ENCODE results near the gene MAP4K2. TPM values are rescaled to one million over a fixed set of nuclear protein-coding genes. Genes with fewer than 3 reads are reported as not detected.
A peak's percentile ranks its signal among the peaks of the same experiment; 100 is the strongest.

Gene MAP4K2
- total and polyA plus RNA-seq, 9 of the 15 experiments (the other 6 are each of a cell fraction or from before 2014, with no cell fraction given): 0.13 to 14.5 (median 7.3) TPM

DNA sequence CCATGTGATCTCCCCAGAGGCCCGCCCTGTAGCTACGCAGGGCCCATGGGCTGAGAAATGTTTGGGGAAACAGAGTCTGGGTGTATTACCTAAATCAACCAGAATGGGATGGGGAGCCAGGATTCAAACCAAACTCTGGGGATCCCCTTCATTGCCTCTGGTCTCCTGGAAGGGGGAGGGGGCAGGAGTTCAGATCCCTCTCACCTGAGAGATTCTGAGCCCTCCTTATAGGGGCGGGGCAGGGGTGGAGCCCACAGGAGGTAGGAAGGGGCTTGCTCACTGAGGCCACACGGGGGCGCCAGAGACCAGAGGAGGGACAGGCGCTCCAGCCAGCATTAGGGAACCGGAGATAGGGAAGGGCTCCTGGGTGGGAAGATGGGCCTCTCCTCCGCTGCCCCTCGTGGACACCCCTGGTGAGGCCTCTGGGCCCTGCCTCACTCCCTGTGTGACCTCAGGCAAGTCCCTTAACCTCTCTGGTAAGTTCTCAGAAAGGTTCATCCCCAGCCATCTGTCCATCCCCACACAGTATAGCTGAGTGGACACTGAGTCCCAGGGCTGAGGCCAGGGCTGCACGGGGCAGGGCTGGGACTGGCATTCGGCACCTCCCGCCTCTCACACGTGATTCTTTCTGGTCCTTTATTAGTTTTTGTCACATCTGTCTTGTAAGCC is 44.1 kb upstream of the MAP4K2 start (continued):
- TF ChIP-seq, protein P1, sequence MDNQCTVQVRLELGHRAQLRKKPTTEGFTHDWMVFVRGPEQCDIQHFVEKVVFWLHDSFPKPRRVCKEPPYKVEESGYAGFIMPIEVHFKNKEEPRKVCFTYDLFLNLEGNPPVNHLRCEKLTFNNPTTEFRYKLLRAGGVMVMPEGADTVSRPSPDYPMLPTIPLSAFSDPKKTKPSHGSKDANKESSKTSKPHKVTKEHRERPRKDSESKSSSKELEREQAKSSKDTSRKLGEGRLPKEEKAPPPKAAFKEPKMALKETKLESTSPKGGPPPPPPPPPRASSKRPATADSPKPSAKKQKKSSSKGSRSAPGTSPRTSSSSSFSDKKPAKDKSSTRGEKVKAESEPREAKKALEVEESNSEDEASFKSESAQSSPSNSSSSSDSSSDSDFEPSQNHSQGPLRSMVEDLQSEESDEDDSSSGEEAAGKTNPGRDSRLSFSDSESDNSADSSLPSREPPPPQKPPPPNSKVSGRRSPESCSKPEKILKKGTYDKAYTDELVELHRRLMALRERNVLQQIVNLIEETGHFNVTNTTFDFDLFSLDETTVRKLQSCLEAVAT (IDR thresholded peaks at IDR 0.05): no peak
- TF ChIP-seq SP1 (CRISPR knock-in tag; IDR thresholded peaks at IDR 0.05) (peak; percentile 96), THRAP3 (IDR thresholded peaks at IDR 0.05; ENCODE audit: borderline replicate concordance) (no peak), TCF7 (IDR thresholded peaks at IDR 0.05; ENCODE audit: borderline replicate concordance) (no peak), STAT5A (IDR thresholded peaks at IDR 0.05; ENCODE audit: borderline replicate concordance, low read length) (no peak), ATF6 (CRISPR knock-in tag; IDR thresholded peaks at IDR 0.05) (no peak), KLF13 (tag; IDR thresholded peaks at IDR 0.05; ENCODE audit: borderline replicate concordance, low read depth) (peak; percentile 82; the same call in 1 of the 2 replicates), TOE1 (IDR thresholded peaks at IDR 0.05; ENCODE audit: borderline replicate concordance) (0 out of 2 replicates have a peak, but pooled peaks have one; percentile 47), TOE1 (CRISPR knock-in tag; IDR thresholded peaks at IDR 0.05; ENCODE audit: borderline replicate concordance, low read depth) (no peak), PHF21A (IDR thresholded peaks at IDR 0.05; ENCODE audit: borderline replicate concordance, low read depth) (peak; percentile 51; the same call in 1 of the 2 replicates), TAF7 (tag; IDR thresholded peaks at IDR 0.05) (no peak), PHF20 (IDR thresholded peaks at IDR 0.05; ENCODE audit: partially characterized antibody) (no peak), KLF10 (CRISPR knock-in tag; IDR thresholded peaks at IDR 0.05) (no peak), YY1 (IDR thresholded peaks at IDR 0.05; ENCODE audit: borderline replicate concordance in 1 of 3, control insufficient read depth in 1 of 3, extremely low read depth in 1 of 3, insufficient read depth in 3 of 3, insufficient read length in 1 of 3, insufficient replicate concordance in 2 of 3, low read depth in 1 of 3, low read length in 2 of 3) (peak in 1 of 3 experiments; percentile 45), ARID1B (IDR thresholded peaks at IDR 0.05) (peak; percentile 38), ZNF143 (CRISPR knock-in tag; IDR thresholded peaks at IDR 0.05) (0 out of 2 replicates have a peak, but pooled peaks have one; percentile 52), RBM25 (IDR thresholded peaks at IDR 0.05; ENCODE audit: low read depth, low read length, severe bottlenecking) (peak; percentile 95), ZNF696 (CRISPR knock-in tag; conservative IDR thresholded peaks at IDR 0.05) (no peak)
- TF ChIP-seq, protein P2, sequence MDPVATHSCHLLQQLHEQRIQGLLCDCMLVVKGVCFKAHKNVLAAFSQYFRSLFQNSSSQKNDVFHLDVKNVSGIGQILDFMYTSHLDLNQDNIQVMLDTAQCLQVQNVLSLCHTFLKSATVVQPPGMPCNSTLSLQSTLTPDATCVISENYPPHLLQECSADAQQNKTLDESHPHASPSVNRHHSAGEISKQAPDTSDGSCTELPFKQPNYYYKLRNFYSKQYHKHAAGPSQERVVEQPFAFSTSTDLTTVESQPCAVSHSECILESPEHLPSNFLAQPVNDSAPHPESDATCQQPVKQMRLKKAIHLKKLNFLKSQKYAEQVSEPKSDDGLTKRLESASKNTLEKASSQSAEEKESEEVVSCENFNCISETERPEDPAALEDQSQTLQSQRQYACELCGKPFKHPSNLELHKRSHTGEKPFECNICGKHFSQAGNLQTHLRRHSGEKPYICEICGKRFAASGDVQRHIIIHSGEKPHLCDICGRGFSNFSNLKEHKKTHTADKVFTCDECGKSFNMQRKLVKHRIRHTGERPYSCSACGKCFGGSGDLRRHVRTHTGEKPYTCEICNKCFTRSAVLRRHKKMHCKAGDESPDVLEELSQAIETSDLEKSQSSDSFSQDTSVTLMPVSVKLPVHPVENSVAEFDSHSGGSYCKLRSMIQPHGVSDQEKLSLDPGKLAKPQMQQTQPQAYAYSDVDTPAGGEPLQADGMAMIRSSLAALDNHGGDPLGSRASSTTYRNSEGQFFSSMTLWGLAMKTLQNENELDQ (CRISPR knock-in tag; IDR thresholded peaks at IDR 0.05; ENCODE audit: borderline replicate concordance): no peak
- TF ChIP-seq, protein P3, sequence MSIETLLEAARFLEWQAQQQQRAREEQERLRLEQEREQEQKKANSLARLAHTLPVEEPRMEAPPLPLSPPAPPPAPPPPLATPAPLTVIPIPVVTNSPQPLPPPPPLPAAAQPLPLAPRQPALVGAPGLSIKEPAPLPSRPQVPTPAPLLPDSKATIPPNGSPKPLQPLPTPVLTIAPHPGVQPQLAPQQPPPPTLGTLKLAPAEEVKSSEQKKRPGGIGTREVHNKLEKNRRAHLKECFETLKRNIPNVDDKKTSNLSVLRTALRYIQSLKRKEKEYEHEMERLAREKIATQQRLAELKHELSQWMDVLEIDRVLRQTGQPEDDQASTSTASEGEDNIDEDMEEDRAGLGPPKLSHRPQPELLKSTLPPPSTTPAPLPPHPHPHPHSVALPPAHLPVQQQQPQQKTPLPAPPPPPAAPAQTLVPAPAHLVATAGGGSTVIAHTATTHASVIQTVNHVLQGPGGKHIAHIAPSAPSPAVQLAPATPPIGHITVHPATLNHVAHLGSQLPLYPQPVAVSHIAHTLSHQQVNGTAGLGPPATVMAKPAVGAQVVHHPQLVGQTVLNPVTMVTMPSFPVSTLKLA (conservative IDR thresholded peaks at IDR 0.05): peak in 1 of 2 experiments; percentile 49; a peak in 2 of 4 replicates

All from K562 (cell line).